Muscle of leg (tissue), 11 donors: ENCODE measurements around the gene CSRNP2. TPM values are rescaled to one million over a fixed set of nuclear protein-coding genes. Genes with fewer than 3 reads are reported as not detected.

Experiments used
- DNase-seq: peaks from one replicate; pipeline ENCODE4 v3.0.0; 2013
- H3K27ac ChIP-seq: one replicate; pipeline ENCODE4 v1.5.1; 2013; ENCODE audit warnings: mild to moderate bottlenecking, low read length, control low read depth
- H3K27me3 ChIP-seq: one replicate; pipeline ENCODE4 v1.6.1; 2013; ENCODE audit warnings: low read length; ENCODE audit not compliant: control insufficient read depth, insufficient read depth
- H3K36me3 ChIP-seq: one replicate; pipeline ENCODE4 v1.6.1; 2013; ENCODE audit warnings: low read length; ENCODE audit not compliant: control insufficient read depth, insufficient read depth
- H3K4me1 ChIP-seq: one replicate; pipeline ENCODE4 v1.6.1; 2013; ENCODE audit warnings: low read length; ENCODE audit not compliant: control insufficient read depth, insufficient read depth
- H3K4me3 ChIP-seq: one replicate; pipeline ENCODE4 v1.5.1; 2013; ENCODE audit warnings: low read length, control low read depth
- H3K9me3 ChIP-seq: replicated peaks from 2 replicates; pipeline ENCODE4 v1.6.1; 2013; ENCODE audit warnings: low read depth, low read length; ENCODE audit not compliant: control insufficient read depth
- WGBS: methylation state at CpG from one replicate; pipeline ENCODE4 v1.1.5; 2013; ENCODE audit warnings: missing lambda C conversion rate; ENCODE audit not compliant: insufficient coverage; 5-methylcytosine and 5-hydroxymethylcytosine counted together
- polyA plus RNA-seq, 8 donors: library from polyadenylated mRNA; unstranded; fragments of 120-200 nt; gene quantifications; one replicate each; pipeline versions ENCODE4 v1.2.1 to v1.2.3, GENCODE V29; 2013; ENCODE audit warnings: inconsistent platforms in 1 of 8, low replicate concordance in 1 of 8; ENCODE audit not compliant: insufficient read length in 8 of 8, insufficient read depth in 1 of 8
- total RNA-seq: library from RNA; stranded (reverse); fragments of 120-200 nt; gene quantifications from one replicate; pipeline ENCODE4 v1.2.4, GENCODE V29; 2013

Gene CSRNP2
- total and polyA plus RNA-seq, 9 donors = 16.4 to 30.6 (median 23.5) TPM

GRCh38 chr12:51033457-51034089 is 49.8 kb downstream of the CSRNP2 start:
- Histone ChIP-seq H3K36me3 (no peaks in the 10 kb centered on the region), H3K4me3 (no peak overlapping the region), H3K27me3 (peaks cover 2% of the 10 kb centered on the region), H3K4me1 (no peaks in the 10 kb centered on the region), H3K9me3 (no peaks in the 10 kb centered on the region), H3K27ac (no peak overlapping the region)
- WGBS = no CpG with 5 or more reads among the region's 4 CpGs
- DNase-seq = no peak

GRCh38 chr12:51033048-51033447 is 50.3 kb downstream of the CSRNP2 start:
- no peaks in the 10 kb centered on the region for H3K9me3 ChIP-seq
- H3K4me1 ChIP-seq = no peaks in the 10 kb centered on the region
- DNase-seq = no peak
- no peak overlapping the region for H3K27ac ChIP-seq
- H3K27me3 ChIP-seq = peaks cover 5% of the 10 kb centered on the region
- no peaks in the 10 kb centered on the region for H3K36me3 ChIP-seq
- WGBS = 80% methylated on average over 1 of the region's 2 CpGs
- H3K4me3 ChIP-seq = no peak overlapping the region

GRCh38 chr12:51028813-51029150 is 54.6 kb downstream of the CSRNP2 start:
- 48% methylated on average over 4 of the region's 5 CpGs for WGBS
- DNase-seq = no peak
- H3K9me3 ChIP-seq = no peaks in the 10 kb centered on the region
- H3K36me3 ChIP-seq = no peaks in the 10 kb centered on the region
- peaks cover 11% of the 10 kb centered on the region for H3K4me1 ChIP-seq
- H3K27me3 ChIP-seq = peaks cover 5% of the 10 kb centered on the region
- no peak overlapping the region for H3K4me3 ChIP-seq
- H3K27ac ChIP-seq = no peak overlapping the region

GRCh38 chr12:51028126-51028812 is 55.1 kb downstream of the CSRNP2 start:
- peak; percentile 43 for DNase-seq
- no peak overlapping the region for H3K27ac ChIP-seq

GRCh38 chr12:51027342-51027835 is 56.0 kb downstream of the CSRNP2 start:
- Histone ChIP-seq H3K27me3 (peaks cover 5% of the 10 kb centered on the region), H3K36me3 (no peaks in the 10 kb centered on the region), H3K4me1 (peaks cover 11% of the 10 kb centered on the region), H3K4me3 (no peak overlapping the region), H3K9me3 (no peaks in the 10 kb centered on the region), H3K27ac (no peak overlapping the region)
- DNase-seq = no peak
- WGBS = 86% methylated on average over 6 of the region's 15 CpGs

More at GRCh38 chr12:51028126-51028812, 55.1 kb downstream of the CSRNP2 start:
- WGBS = 11% methylated on average over 1 of the region's 9 CpGs
- peaks cover 11% of the 10 kb centered on the region for H3K4me1 ChIP-seq
- no peaks in the 10 kb centered on the region for H3K9me3 ChIP-seq
- H3K27me3 ChIP-seq = peaks cover 5% of the 10 kb centered on the region
- H3K36me3 ChIP-seq = no peaks in the 10 kb centered on the region
- H3K4me3 ChIP-seq = no peak overlapping the region

- DNase-seq = peak; percentile 98
- Histone ChIP-seq H3K27ac (peak within 1 kb of the TSS; percentile 96), H3K27me3 (peaks cover 5% of the 10 kb centered on the region), H3K36me3 (no peaks in the 10 kb centered on the region), H3K4me1 (peaks cover 11% of the 10 kb centered on the region), H3K4me3 (peak within 1 kb of the TSS; percentile 98), H3K9me3 (no peaks in the 10 kb centered on the region)
- under 1% methylated on average over 72 of the region's 74 CpGs for WGBS
Observed at GRCh38 chr12:51025836-51026638, 57.4 kb downstream of the CSRNP2 start, which contains the start of gene SLC11A2. Gene SLC11A2, minus strand, starts transcription at chr12:51026384. Its CDS starts 15,656 bp downstream, at chr12:51010728.

- no peaks in the 10 kb centered on the region for H3K36me3 ChIP-seq
- peaks cover 11% of the 10 kb centered on the region for H3K4me1 ChIP-seq
- H3K9me3 ChIP-seq = no peaks in the 10 kb centered on the region
- H3K27ac ChIP-seq = peak overlapping the region; percentile 96
- H3K27me3 ChIP-seq = peaks cover 5% of the 10 kb centered on the region
- no peak for DNase-seq
- H3K4me3 ChIP-seq = peak overlapping the region; percentile 98
- 0% methylated on average over 4 of the region's 9 CpGs for WGBS
Observed at GRCh38 chr12:51025338-51025835, 58.0 kb downstream of the CSRNP2 start.

- Histone ChIP-seq H3K27me3 (peaks cover 4% of the 10 kb centered on the region), H3K27ac (peak overlapping the region; percentile 96), H3K4me1 (peaks cover 11% of the 10 kb centered on the region), H3K9me3 (no peaks in the 10 kb centered on the region), H3K4me3 (no peak overlapping the region), H3K36me3 (no peaks in the 10 kb centered on the region)
- no CpG with 5 or more reads among the region's 4 CpGs for WGBS
- DNase-seq = no peak
Observed at GRCh38 chr12:51023625-51024382, 59.6 kb downstream of the CSRNP2 start.

- Histone ChIP-seq H3K4me1 (peaks cover 10% of the 10 kb centered on the region), H3K27me3 (no peaks in the 10 kb centered on the region), H3K4me3 (no peak overlapping the region), H3K27ac (no peak overlapping the region), H3K9me3 (no peaks in the 10 kb centered on the region), H3K36me3 (no peaks in the 10 kb centered on the region)
- WGBS = no CpG with 5 or more reads among the region's 1 CpG
- no peak for DNase-seq
Observed at GRCh38 chr12:51021694-51022093, 61.7 kb downstream of the CSRNP2 start.
